GM12801 (cell line): ENCODE data around the gene PTPRR.

Source experiments
- CTCF ChIP-seq: IDR thresholded peaks from one replicate; pipeline ENCODE4 v1.5.1; 2011; ENCODE audit warnings: control low read depth; ENCODE audit not compliant: insufficient read length; ENCODE audit errors: extremely low read depth

The PTPRR gene

GRCh38 chr12:70852416-70853150 is 68.0 kb downstream of the PTPRR start:
- no peak for TF ChIP-seq CTCF

DNA sequence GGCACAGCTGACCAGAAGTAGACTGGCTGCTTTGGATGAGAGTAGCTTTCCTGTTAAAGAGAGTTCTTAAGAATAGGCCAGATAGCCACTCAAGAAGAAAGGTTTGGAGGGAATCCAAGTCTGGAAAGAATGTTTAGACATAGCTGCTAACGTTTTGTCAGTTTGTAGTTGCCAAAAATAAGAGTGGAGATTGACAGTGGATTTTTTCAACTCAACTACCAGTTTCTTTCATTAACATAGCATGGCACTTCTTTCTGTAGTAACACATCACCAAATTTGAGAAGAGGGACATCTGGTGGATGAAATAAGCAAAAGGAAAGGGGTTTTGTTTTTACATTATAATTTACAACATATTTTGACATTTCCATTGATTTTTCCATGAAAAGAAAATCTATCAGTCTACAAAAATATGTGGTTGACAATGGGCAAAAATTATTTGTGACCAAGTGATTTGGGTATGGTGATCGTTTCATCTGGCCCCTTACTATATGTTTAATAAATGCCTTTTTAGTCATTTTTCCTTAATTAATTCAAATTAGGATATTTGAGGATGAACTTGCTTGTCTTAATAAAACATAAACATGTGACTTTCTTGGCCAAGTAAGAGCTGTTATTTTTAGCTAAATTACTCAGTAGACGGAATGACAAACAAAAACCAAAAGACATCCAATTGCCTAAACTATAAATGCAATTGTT is 71.1 kb downstream of the PTPRR start:
- TF ChIP-seq CTCF, result no peak

DNA sequence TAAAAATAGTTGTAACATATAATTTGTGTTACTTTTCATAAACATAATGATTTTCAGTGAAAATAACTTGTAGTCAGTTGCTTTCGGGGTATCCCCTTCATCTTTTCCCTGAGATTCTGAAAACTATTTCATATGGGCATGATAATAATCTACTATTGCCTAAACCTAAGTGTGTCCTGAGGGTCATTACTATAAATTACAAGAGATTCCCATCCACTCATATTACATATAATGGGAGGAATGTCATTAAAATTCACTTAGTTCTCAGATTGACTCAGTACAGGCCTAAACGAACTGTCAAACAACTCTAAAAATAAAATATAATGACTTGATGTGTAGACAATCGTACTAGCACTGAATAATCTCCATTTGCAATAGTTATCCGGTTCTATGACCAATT is 72.7 kb downstream of the PTPRR start:
- no peak for TF ChIP-seq CTCF

DNA sequence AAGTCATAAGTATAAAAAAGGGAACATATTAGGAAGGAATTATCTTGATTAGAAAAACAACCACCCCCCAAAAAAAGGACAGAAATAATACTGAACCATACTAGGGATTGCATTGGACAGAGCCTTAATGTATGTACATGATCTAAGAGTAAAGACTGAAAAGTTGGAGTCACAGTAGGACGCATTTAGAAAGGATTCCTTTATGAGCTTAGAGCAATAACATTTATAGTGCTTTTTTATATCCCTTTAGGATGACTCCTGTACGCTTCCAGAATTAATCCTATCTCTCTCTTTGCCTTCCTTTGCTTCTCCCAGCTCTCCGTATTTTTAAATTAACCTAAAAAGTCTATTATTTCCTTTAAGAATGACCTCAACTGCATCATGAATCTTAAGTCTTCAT is 75.3 kb downstream of the PTPRR start:
- no peak for TF ChIP-seq CTCF

- TF ChIP-seq CTCF, result no peak
Observed at GRCh38 chr12:70843363-70843762, 77.2 kb downstream of the PTPRR start.

GRCh38 chr12:70842942-70843341 is 77.6 kb downstream of the PTPRR start:
- TF ChIP-seq CTCF, result no peak

DNA sequence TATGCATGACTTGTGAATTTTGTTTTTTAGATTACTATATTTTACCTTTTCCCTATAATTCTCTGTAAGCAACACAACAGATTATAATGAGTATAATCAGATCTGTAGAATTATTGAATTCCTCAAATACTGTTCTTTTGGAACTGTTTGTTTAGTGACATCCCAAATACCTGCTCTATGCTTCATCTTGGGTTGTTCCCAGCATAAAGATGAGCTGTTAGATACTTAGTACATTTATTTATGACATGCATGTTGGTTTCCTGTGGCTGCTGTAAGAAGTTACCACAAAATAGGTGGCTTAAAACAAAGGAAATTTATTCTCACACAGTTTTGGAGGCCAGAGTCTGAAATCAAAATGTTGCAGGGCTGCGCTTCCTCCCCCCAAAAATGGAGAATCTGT is 78.4 kb downstream of the PTPRR start:
- TF ChIP-seq CTCF, result no peak
